ENCODE measurements around the gene RTL10. TPM values are rescaled to one million over a fixed set of nuclear protein-coding genes. Genes with fewer than 3 reads are reported as not detected.
"Not testable (repeated sequence)": the region's sequence is repeated elsewhere in the genome, so short reads cannot be mapped to it uniquely, and the experiment has no call there.

RTL10 gene
- polyA plus RNA-seq, 1 of the 3 experiments (the other 2 are of a cell fraction) = 7.8 TPM

DNA sequence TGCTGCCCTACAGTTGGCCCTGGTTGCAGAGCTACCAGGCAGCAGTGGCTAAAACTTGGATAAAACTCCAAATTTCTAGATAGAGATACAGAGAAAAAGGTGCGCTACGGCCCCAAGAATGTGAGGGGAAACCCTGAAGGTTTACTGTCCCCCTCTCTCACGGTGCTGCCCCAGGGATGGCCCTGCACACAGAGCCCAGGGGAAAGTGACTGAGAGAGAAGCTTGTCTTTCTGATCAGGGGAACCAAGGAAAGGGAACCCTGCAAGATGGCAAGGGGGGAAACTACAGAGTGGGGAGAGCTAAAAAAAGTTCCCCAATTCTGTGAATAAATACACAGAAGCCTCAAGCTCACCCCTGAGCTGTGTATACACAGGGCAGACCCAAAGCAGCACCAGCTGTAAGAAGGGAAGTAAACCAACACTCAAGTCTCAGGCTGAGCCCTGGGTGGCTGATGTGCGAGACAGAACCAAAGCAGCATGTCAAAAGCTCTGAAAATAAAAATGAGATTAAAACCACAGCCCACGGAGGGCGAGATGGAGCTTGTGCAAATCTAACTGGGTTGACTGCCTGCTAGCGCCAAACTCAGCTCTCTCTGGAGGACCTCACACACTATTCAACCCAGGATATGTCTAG is 22.1 kb downstream of the RTL10 start:
- Histone ChIP-seq H3K4me3 (ENCODE audit: low read depth in 2 of 2, low read length in 1 of 2) (no peak overlapping the region), H3K4me2 (no peak overlapping the region), H3K9me2 (no peaks in the 10 kb centered on the region), H4K20me1 (ENCODE audit: insufficient read depth) (no peaks in the 10 kb centered on the region), H3K27ac (ENCODE audit: low read depth in 2 of 2, low read length in 1 of 2) (no peak overlapping the region), H2AFZ (ENCODE audit: low read depth) (no peak overlapping the region), H3K9me3 (no peaks in the 10 kb centered on the region), H3K27me3 (ENCODE audit: insufficient read depth) (no peaks in the 10 kb centered on the region), H3K79me2 (ENCODE audit: insufficient read depth) (peaks cover 10% of the 10 kb centered on the region; the same call in 1 of the 2 replicates), H3K4me1 (ENCODE audit: control insufficient read depth in 1 of 2, insufficient read depth in 2 of 2, low read depth in 1 of 2, low read length in 1 of 2) (no peaks in the 10 kb centered on the region; a peak in 1 of 4 replicates), H3F3A (replicated peaks; ENCODE audit: insufficient read depth) (no peaks in the 10 kb centered on the region), H3K9ac (no peak overlapping the region), H3K36me3 (replicated peaks in 1 of 2; ENCODE audit: control insufficient read depth in 1 of 2, insufficient read depth in 2 of 2, low read length in 1 of 2) (peaks cover 0 to 8% of the 10 kb centered on the region in 2 experiments)
- DNase-seq = no peak
- ChIA-PET POLR2A (interaction anchor here (0.8 to 0.9 kb wide), 2 partner anchors 9 to 12 kb away, joined by 3 read pairs; no protein-coding TSS in a partner anchor), CTCF (interaction anchor here (0.9 to 1.5 kb wide), 4 partner anchors 9 to 76 kb away, joined by 3 to 5 read pairs (median 4); no protein-coding TSS in a partner anchor)
- no peak for TF ChIP-seq RCOR1 (IDR thresholded peaks at IDR 0.05; ENCODE audit: low read length)
- TF ChIP-seq SIN3A (IDR thresholded peaks at IDR 0.05; ENCODE audit: borderline replicate concordance, low read depth, low read length) = no peak
- no peak for TF ChIP-seq ELF1 (IDR thresholded peaks at IDR 0.05)
- TF ChIP-seq, protein P1, sequence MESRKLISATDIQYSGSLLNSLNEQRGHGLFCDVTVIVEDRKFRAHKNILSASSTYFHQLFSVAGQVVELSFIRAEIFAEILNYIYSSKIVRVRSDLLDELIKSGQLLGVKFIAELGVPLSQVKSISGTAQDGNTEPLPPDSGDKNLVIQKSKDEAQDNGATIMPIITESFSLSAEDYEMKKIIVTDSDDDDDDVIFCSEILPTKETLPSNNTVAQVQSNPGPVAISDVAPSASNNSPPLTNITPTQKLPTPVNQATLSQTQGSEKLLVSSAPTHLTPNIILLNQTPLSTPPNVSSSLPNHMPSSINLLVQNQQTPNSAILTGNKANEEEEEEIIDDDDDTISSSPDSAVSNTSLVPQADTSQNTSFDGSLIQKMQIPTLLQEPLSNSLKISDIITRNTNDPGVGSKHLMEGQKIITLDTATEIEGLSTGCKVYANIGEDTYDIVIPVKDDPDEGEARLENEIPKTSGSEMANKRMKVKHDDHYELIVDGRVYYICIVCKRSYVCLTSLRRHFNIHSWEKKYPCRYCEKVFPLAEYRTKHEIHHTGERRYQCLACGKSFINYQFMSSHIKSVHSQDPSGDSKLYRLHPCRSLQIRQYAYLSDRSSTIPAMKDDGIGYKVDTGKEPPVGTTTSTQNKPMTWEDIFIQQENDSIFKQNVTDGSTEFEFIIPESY (IDR thresholded peaks at IDR 0.05; ENCODE audit: borderline replicate concordance, low read depth) = no peak
- TF ChIP-seq, protein P2, sequence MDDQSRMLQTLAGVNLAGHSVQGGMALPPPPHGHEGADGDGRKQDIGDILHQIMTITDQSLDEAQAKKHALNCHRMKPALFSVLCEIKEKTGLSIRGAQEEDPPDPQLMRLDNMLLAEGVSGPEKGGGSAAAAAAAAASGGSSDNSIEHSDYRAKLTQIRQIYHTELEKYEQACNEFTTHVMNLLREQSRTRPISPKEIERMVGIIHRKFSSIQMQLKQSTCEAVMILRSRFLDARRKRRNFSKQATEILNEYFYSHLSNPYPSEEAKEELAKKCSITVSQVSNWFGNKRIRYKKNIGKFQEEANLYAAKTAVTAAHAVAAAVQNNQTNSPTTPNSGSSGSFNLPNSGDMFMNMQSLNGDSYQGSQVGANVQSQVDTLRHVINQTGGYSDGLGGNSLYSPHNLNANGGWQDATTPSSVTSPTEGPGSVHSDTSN (IDR thresholded peaks at IDR 0.05) = no peak
- no peak for TF ChIP-seq JUND (IDR thresholded peaks at IDR 0.05)
- TF ChIP-seq FOXJ3 (CRISPR knock-in tag; IDR thresholded peaks at IDR 0.05) = no peak
- TF ChIP-seq POLR2AphosphoS5 (IDR thresholded peaks at IDR 0.05; ENCODE audit: low read depth, low read length) = no peak
- TF ChIP-seq MXI1 (IDR thresholded peaks at IDR 0.05; ENCODE audit: low read depth, low read length) = no peak
- TF ChIP-seq GATA2 (CRISPR knock-in tag; IDR thresholded peaks at IDR 0.05) = no peak
- no peak for TF ChIP-seq RAD21 (IDR thresholded peaks at IDR 0.05; ENCODE audit: low read length)
- no peak for TF ChIP-seq MEF2A (IDR thresholded peaks at IDR 0.05; ENCODE audit: borderline replicate concordance, low read depth)
- TF ChIP-seq YY1 (IDR thresholded peaks at IDR 0.05; ENCODE audit: low read depth) = no peak
- 100% methylated on average over 7 of the region's 7 CpGs for WGBS (ENCODE audit: low lambda C conversion rate)

DNA sequence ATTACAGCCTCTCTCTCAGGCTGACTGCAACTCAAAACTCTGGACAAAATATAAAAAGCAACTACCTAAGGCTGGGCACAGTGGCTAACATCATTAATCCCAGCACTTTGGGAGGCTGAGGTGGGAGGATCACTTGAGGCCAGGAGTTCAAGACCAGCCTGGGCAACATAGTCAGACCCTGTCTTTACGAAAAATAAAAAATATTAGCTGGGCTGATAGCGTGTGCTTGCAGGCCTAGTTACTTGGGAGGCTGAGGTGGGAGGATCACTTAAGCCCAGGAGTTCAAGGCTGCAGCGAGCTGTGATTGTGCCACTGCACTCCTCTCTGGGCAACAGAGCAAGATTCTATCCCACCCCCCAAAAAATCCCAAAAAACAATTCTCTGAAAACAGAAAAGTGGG is 22.7 kb downstream of the RTL10 start:
- H4K20me1 ChIP-seq (ENCODE audit: insufficient read depth); H3K79me2 ChIP-seq (ENCODE audit: insufficient read depth); H3K27ac ChIP-seq (ENCODE audit: low read depth in 2 of 2, low read length in 1 of 2); H3K4me3 ChIP-seq (ENCODE audit: low read depth in 2 of 2, low read length in 1 of 2); H2AFZ ChIP-seq (ENCODE audit: low read depth); H3K9me2 ChIP-seq; H3K4me1 ChIP-seq (ENCODE audit: control insufficient read depth in 1 of 2, insufficient read depth in 2 of 2, low read depth in 1 of 2, low read length in 1 of 2); DNase-seq; H3K36me3 ChIP-seq (replicated peaks in 1 of 2; ENCODE audit: control insufficient read depth in 1 of 2, insufficient read depth in 2 of 2, low read length in 1 of 2); H3K9ac ChIP-seq; H3K27me3 ChIP-seq (ENCODE audit: insufficient read depth); H3F3A ChIP-seq (replicated peaks; ENCODE audit: insufficient read depth); H3K9me3 ChIP-seq; H3K4me2 ChIP-seq: not testable (repeated sequence)
- ChIA-PET CTCF (interaction anchor here (0.6 to 2.1 kb wide), 5 partner anchors 11 to 279 kb away, joined by 3 to 5 read pairs (median 5); no protein-coding TSS in a partner anchor), POLR2A (interaction anchor here (0.9 kb wide), 1 partner anchor 9 kb away, joined by 3 read pairs; no protein-coding TSS in a partner anchor)
- WGBS (ENCODE audit: low lambda C conversion rate) = 100% methylated on average over 3 of the region's 3 CpGs
